NCI-H2029 treated with DMSO at 0.1 percent for 48 hours (cell line): ENCODE results near the gene PRLH.

Source experiments
- DNase-seq: peaks from one replicate; lab custom pipeline; 2025; lab: John Stamatoyannopoulos, UW

Gene PRLH

DNA sequence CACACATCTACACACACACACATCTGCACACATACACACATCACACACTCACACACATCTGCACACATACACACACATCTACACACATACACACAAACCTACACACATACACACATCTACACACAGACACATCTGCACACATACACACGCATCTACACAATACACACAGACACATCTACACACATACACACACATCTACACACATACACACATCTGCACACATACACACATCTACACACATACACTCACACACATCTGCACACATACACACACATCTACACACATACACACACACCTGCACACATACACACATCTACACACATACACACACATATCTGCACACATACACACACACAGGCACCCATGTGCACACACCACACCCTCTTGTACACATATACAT lies 400 bp upstream of the PRLH start:
- DNase-seq, result no peak

DNA sequence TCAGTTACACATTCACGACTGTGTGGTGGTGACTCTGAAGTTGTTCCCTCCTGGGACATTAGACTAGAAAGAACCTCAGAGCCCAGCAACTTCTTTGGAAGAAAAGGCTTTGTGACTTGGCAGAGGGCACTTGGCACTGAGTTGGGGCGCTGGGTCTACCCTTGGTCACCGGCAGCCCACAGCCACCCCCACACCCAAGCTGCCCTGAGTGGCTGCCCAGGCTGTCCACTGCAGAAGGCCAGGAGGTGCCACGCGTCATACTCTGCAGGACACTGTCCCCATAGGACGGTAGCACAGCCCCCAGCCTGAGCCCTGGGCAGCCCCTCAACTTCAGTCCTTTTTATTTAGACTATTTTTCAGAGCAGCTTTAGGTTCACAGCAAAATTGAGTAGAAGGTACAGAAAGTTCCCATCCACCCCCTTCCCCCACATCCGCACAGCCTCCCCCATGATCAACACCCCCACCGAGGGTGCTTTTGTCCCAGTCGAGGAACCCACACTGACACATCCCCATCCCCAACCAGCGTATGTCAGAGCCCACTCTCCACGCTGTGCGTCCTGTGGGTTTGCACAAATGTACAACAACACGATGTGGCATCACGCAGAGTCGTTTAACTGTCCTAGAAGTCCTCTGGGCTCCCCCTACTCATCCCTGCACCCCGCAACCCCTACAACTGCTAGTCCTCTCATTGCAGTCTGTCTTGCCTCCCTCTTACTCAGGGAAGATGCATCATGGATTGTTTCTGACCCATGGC lies 1.1 kb downstream of the PRLH start:
- DNase-seq, result no peak

DNA sequence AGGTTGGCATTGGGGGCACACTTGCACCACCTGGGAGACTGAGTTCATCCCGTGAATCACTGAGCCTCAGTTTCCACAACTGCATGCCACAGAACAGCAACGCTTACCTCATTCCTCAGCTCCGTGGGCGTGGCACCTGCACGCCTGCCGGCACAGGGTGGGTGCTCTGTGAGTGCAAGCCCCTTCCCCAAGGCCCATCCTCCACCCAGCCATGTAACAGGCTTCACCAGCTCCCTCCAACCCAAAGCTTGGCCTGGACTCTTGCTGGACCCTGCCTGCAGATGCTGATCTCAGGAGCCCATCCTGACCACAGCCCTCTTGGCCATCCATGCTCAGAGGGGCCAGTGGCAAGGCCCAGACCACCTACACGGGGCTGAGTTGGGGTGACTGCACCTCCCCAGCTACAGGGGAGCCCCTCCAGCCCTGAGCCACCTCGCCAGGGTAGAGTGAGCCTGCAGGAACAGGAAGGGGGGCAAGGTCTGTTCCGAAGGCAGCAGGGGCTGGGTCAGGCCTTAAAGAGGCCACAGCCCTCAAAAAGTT lies 1.8 kb downstream of the PRLH start:
- DNase-seq, result no peak

DNA sequence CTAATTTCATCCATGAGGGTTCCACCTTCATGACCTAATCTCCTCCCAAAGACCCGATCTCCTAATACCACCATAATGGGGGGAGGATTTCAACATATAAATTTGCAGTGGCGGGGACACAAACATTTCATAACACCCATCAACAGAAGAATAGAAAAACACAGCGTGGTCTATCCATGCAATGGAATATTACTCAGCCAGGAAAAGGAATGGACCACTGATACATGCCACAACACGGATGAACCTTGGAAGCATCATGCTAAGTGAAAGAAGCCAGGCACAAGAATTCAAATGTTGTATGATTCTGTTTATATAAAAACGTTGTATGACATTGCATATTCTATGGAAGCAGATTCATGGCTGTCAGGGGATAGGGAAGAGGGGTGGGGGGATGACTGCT lies 2.7 kb downstream of the PRLH start:
- DNase-seq, result no peak

DNA sequence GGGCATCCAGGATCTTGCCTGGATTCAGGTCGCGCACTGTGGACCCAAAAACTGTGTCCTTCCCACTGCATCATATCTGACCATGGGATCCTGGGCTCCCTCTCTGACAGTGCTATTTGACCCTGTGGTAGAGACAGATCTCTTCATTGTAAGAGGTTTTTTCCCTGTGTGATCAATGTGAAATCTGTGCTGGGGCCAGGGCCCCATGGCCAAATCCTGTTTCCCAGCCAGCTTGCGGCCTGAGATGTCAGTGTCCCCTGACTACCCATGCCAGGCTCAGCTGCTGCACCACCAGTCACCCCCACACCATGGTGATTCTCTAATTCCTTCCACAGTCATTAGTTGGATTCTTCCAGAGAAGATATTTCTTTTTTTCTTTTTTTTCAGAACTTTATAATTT lies 3.5 kb downstream of the PRLH start:
- DNase-seq, result no peak

DNA sequence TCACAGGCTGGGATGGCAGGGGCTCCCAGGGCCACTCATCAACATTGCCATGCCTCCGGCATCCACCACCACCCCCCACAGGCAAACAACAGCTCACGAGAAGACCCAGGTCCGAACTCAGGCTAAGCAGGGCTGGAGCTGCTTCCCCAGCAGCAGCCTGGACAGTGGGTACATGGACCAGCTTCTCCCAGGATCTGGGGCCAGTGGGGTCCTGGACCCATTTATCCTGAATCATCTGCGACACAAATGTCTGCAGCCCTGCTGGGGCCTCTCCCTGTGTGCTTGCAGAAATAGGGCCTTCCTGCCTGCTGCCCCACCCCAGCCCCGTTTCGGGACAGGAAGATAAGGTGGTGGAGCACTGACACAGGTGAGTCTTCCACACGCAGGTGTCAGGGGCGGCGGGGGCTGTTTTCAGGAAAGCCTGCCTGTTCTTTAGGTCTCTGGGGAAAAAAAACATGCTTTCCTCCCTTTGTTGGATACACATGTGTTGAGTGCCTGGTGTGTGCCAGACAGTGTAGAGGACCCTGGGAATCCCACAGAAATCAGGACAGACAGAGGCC lies 4.5 kb downstream of the PRLH start:
- DNase-seq, result no peak

DNA sequence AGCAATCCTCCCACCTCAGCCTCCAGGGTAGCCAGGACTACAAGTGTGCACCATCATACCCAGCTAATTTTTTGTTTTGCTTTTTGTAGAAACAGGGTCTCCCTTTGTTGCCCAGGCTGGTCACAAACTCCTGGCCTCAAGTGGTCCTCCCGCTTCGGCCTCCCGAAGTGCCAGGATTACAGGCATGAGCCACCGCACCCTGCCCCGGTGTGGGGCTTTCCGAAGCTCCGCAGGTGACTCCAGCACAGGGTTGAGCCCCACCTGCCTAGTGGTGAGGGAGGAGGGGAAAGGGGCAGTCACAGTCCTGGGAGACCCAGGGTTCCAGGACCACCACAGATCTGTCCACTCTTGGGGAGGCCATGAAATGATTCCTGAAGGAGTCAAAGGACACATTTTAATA lies 5.2 kb downstream of the PRLH start:
- DNase-seq, result no peak

DNA sequence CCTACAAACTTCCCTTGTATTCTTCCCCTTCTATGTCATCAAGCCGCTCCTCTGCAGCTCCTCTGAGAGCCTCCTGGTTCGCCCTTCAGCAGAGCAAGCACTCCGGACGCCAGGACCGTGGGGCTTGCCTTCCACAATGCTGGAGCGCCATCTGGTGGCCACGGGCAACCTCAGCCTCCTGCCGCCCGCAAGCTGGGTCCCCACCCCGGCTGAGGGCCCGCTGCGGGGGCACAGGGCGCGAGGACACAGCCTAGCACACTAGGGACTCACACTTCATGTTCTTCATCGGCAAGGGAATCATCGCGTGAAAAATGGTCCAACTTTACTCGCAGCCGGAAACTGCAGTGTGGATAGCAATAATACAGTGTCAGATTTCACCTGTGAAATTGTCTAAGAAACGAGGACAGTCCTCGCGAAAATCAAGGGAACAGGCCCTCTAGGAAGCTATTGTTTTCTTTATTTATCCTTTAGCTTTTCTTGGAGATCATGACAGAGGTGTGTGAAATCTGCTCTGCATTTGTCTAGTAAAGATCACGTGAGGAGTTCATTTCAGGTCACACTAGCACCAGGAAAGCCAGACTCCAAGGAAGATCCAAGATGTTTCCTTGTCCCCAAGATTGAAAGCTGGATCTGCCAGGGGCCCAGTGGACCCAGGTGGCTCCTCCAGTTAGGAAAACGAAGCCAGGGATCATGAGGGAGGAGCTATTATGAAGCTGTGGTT lies 5.8 kb downstream of the PRLH start:
- peak; percentile 28 for DNase-seq

DNA sequence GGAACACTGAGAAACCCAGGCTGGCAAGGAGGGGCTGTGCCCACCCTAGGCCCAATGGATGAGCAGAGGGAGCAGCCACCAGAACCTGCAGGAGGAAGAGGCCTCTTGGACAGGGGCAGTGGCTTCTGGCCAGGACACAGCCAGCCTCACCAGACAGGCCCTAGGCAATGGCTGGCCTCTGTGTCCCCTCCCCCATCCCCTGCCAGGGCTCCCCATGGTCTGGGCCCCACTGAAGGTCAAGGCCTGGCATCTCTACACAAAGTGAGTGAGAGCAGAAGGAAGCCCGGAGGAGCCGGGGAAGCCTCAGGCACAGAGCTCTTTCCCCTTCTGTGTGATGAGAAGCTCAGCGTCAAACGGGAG lies 6.3 kb downstream of the PRLH start:
- no peak for DNase-seq

DNA sequence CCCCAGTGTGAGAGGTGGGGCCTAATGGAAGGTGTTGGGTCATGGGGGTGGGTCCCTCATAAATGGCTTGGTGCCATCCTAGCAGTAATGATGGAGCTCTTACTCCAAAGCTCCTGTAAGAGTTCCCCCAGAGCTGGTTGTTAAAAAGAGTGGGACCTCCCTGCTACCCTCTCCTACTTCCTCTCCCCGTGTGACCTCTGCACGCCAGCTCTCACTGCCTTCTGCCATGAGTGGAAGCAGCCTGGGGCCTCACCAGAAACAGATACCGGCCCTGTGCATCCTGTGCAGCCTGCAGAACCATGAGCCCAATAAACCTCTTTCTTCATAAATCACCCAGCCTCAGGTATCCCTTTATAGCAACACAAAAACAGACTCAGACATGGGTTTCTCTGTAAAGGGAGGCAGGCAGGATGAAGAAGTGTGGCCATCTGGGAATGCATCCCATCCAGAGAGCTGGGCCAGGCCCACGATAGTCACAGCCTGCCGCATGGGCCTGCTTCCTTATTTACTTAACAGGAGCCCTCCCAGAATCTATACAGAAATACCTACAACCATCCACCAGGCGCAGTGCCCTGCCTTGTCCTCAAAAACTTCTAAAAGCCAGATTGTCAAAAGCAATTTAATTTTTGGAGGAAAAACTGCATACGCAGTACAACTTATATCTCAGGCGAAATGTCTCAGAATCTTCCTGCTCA lies 7.5 kb downstream of the PRLH start:
- no peak for DNase-seq

DNA sequence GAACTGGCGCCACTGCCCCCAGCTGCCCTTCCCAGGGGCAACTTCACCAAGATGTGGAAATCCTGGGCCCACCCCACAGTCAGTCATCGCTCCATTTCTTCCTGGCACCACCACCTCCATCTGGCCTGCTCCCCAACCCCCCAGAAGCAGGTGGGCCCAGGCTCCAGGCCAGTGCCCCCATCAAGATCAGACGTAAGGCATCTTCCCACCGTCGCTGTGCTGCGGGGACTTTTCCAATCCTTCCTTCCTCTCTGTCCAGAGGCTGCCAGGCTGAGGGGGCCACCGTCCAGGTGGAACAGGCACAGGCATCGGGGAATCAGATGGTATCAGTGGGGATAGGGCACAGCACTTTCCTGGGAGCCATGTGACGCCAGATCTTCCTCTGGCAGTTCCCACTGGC lies 8.1 kb downstream of the PRLH start:
- DNase-seq, result no peak

DNA sequence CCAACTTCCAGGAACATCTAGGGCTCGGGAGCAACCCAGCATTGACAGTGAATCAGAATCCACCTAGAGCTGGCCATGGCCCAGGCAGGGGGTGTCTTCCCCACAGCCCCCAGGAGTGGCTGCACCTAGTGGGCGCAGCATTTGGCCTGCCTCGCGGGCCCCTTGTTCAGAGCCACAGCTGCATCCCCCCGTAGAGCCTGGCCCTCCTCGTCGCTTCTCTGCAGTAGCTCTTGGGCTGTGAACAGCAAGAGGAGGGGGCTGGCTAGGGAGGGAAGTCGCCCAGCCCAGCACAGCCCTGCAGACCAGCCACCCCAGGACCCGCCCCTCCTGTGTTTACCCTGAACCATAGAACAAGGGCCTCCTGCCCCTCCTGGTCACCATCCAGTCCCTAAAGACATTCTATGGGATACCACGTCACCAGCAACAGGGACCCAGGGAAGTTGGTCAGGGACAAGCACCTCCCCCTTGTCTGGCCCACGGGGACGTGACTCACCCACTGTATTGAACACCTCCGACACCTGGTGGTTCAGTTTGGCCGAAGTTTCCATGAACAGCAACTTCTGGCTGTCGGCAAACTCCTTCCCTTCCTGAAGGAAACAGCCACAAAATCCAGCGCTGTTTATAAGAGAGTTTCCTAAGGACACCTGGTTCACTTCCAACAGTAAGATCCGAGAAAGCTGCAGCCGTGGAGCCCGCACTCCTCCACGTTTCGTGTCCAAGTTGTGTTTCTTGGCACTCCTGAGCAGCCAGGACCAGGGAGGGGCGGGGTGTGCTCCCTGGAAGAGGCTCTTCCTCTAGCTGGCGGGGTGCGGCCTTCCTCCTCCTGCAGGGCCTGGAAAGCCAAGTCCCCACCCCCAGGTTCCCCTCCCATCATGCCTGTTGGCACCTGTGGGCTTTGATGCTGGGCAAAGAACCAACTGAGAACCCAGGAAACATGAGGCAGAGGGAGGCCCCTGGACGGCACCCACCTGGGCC lies 8.8 kb downstream of the PRLH start:
- DNase-seq, result no peak

DNA sequence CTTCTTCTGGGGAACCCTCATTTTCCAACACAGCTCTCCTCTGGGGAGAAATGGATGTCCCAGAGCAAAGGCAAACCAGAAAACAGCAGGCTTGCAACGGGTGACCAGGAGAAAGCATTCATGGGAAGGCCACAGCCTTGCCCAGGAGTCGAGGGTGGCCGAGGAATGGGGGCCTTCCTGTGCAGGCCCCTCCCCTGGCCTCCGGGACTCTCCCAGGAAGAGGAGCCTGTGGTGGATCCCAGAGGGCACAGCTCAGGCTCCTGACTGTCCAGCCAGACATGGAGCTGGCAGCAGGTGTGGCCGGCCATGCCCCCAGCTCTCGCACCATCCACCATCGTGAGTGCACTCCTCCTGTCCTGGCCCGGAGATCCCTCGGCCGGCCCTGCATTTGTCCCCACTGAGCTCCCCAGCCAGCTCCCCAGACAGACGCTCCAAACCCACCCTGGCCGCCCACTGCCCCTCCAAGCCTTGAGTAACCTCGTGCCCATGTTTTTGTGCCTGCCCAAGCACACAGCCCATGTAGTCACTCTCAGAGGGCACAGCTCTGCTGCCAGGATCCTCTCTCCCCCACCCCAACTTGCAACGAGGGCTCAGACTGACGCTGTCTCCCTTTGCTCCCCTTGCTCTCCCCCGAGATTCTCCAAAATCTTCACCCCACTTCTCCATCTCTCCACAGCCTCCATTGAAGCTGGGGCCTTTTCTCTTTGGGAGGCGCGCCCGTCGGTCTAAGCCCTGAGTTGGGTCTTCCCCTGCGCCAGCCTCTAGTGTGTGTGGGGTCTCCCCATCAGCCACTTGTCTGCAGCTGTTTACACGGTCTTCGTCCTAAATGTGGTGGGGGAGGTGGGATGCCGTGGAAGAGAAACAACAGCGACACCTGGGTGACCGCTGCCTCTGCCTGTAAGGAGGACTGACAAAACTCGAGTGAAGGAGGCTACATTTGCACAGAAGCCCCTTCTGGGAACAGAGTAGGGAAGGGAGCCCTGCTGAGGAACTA lies 9.8 kb downstream of the PRLH start:
- no peak for DNase-seq

DNA sequence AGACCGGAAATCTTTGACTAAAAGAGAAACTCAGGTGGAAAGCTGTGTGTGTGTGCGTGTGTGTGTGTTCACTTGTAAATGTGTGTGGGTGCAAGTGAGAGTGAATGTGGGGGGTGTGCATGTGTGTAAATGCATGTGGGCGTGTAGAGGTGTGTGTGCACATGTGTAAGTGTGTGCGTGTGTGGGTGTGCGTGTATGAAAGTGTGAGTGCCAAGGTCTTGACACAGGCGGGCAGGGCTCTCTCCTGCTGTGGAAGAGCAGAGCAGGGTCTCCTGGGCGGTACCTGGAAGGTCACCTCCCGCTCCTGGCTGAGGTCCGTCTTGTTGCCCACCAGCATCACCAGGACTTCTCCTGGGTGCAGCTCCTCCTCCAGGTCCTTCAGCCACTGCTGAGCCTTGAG lies 10.6 kb downstream of the PRLH start:
- DNase-seq, result no peak

DNA sequence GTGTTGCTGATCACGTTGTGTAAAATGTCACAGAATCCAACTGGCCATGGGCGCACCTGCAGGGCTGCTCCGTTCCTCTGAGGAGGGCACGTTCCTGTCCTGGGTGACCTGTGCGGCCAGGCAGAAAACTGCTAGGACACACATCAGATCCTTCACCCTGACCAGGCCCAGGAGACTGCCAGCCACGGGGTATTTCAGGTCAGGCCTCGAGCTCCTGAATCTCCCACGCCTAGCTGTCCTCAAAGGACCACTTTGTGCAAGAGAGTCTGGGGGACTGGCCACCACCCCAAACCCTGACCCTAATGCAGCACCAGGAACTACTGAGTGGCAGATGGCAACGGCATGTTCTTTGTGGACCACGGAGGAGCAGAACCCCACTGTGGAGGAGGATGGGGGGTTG lies 11.1 kb downstream of the PRLH start:
- DNase-seq, result no peak

DNA sequence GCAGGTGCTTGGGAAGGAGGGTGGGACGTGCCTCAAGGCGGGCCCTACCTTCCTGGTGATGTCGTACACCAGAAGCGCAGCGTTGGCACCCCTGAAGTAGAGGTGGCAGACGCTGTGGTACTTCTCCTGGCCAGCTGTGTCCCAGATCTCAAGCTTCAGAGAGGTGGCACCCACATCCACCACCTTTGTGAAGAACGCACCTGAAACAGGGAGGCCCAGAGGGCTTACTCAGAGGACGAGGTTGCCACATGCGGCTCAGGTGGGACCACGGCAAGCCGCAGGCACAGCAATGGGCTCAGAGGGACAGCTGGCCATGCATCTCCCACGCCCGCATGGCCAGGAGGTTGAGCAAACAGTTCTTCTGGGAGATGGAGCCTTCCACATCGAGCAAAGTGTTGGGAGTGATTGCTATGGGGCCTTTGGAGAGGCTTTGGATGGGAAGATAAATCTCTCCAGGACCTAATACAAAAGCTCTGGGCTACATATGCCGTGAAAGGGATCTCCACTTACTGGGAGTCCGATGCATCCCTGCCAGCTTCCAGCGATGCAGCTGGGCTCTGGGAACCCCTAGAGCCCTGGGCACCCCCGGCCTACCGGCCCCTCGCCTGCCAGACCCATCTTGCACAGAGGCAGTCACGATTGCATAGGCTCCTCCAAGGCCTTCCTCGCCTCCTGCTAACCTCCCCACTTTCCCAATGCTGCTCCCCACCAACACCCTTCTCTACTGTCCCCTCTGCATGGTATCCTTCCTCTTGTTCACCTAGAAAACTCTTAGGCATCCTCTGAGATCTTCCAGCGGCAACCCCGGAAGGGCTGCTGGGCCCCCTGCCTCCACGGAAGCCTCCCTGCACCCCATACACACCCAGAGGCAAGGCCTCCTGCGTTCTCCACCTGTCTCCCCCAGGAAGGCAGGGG lies 11.8 kb downstream of the PRLH start:
- DNase-seq, result no peak

DNA sequence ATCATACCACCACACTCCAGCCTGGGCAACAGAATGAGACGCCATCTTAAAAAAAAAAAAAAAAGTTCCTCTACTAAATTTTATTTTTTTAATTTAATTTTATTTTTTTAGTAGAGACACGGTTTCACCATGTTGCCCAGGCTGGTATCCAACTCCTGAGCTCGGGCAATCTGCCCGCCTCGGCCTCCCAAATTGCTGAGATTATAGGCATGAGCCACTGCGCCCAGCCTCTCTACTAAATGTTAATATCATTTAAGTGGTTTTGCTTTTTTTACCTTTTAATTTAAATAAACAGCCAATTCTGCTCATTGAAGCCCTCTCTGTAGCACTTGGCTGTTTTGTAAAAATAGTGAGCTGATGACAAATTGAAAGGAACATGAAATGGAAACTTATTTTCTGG lies 15.0 kb downstream of the PRLH start:
- DNase-seq, result no peak

DNA sequence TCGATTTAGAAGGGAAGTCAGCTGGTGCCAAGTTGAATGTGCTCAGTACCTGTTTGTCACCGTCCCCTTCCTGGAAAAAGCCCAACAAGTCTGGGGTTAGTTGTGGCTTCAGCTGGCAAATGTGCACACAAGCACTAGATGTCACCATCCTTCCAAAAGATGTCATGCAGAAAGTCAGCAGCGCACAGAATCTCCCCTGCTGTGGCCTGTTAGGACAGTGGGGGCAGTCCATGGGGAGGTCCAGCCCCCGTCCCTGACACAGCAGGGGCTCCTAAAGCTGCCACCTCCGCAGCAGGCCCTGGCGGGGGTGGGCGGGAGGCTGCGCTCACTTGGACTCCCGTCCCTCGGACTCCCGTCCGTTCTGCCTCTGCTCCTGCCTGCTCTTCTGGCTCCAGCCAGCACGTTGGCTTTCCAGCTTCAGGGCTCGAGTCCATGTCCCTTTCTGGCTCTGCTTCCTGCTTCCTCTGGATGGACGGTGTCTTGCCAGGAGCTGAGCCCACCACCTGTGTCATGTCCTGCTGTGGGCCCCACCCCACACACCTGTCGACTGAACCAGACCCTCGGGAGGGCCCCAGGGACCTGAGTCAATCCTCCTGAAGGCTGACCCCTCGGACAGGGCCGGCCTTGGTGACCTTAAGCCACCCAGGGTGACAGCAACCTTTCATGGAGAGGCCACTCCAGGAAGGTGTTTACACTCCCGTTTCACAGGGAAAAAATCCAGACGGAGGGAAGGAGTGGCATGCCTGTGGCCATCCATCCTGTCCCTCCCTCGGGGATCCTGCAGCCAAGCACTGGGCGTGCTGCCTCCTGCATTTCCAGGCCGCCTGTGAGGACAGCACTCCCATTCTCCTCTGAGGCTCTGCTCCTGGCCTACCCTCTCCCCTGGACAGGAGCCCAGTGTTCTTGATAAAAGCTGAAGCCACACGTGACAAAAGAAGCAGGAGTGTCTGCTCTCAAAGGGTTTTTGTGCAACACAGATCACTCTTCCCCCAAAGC lies 15.7 kb downstream of the PRLH start:
- DNase-seq, result peak; percentile 86
